Trophoblast cell (in vitro differentiated cells and primary cell): ENCODE results near the gene TNNC2.

Source experiments
- DNase-seq, 2 donors: peaks; one replicate each; pipeline ENCODE4 v3.0.0-alpha.2; 2016
- H2AFZ ChIP-seq: 2 replicates; pipeline ENCODE4 v1.6.1; 2013; ENCODE audit warnings: low read length, moderate library complexity, mild to moderate bottlenecking; ENCODE audit not compliant: insufficient read depth, poor library complexity
- H2AK5ac ChIP-seq: 2 replicates; pipeline ENCODE4 v1.6.1; 2013; ENCODE audit warnings: mild to moderate bottlenecking, low read length
- H2BK120ac ChIP-seq: 2 replicates; pipeline ENCODE4 v1.6.1; 2013; ENCODE audit warnings: low read length, mild to moderate bottlenecking, moderate library complexity; ENCODE audit not compliant: insufficient read depth, poor library complexity
- H2BK12ac ChIP-seq: 2 replicates; pipeline ENCODE4 v1.6.1; 2013; ENCODE audit warnings: mild to moderate bottlenecking, low read length, moderate library complexity
- H2BK5ac ChIP-seq: 2 replicates; pipeline ENCODE4 v1.6.1; 2013; ENCODE audit warnings: low read length, low read depth, moderate library complexity, mild to moderate bottlenecking; ENCODE audit not compliant: poor library complexity
- H3K14ac ChIP-seq: 2 replicates; pipeline ENCODE4 v1.6.1; 2013; ENCODE audit warnings: mild to moderate bottlenecking, low read length
- H3K18ac ChIP-seq: 2 replicates; pipeline ENCODE4 v1.6.1; 2013; ENCODE audit warnings: mild to moderate bottlenecking, low read length
- H3K23ac ChIP-seq: 2 replicates; pipeline ENCODE4 v1.6.1; 2013; ENCODE audit warnings: low read length
- H3K27ac ChIP-seq: 2 replicates; pipeline ENCODE4 v1.5.1; 2013; ENCODE audit warnings: low read depth, mild to moderate bottlenecking, inconsistent platforms, low read length, moderate library complexity
- H3K27me3 ChIP-seq: 2 replicates; pipeline ENCODE4 v1.6.1; 2013; ENCODE audit warnings: inconsistent platforms, mild to moderate bottlenecking, low read length, moderate library complexity; ENCODE audit not compliant: insufficient read depth
- H3K36me3 ChIP-seq, 2 experiments: 1 replicate in 1 of 2; 2 replicates in 1 of 2; pipeline ENCODE4 v1.6.1; 2013; ENCODE audit warnings: low read length in 2 of 2, mild to moderate bottlenecking in 2 of 2, moderate library complexity in 1 of 2; ENCODE audit not compliant: insufficient read depth in 2 of 2, control insufficient read depth in 1 of 2
- H3K4ac ChIP-seq: 2 replicates; pipeline ENCODE4 v1.6.1; 2013; ENCODE audit warnings: low read depth, mild to moderate bottlenecking, low read length, moderate library complexity
- H3K4me1 ChIP-seq, 2 experiments: 1 replicate in 1 of 2; 2 replicates in 1 of 2; pipeline ENCODE4 v1.6.1; 2013; ENCODE audit warnings: low read length in 2 of 2, mild to moderate bottlenecking in 2 of 2, moderate library complexity in 1 of 2; ENCODE audit not compliant: insufficient read depth in 2 of 2, control insufficient read depth in 1 of 2
- H3K4me2 ChIP-seq: 2 replicates; pipeline ENCODE4 v1.6.1; 2013; ENCODE audit warnings: inconsistent platforms, mild to moderate bottlenecking, low read length, moderate library complexity
- H3K4me3 ChIP-seq: 2 replicates; pipeline ENCODE4 v1.5.1; 2013; ENCODE audit warnings: mild to moderate bottlenecking, low read depth, low read length, inconsistent platforms
- H3K79me1 ChIP-seq: one replicate; pipeline ENCODE4 v1.6.1; 2013; ENCODE audit warnings: low read length
- H3K79me2 ChIP-seq: 2 replicates; pipeline ENCODE4 v1.6.1; 2013; ENCODE audit warnings: low read length, mild to moderate bottlenecking; ENCODE audit not compliant: control insufficient read depth, insufficient read depth, poor library complexity
- H3K9ac ChIP-seq: 2 replicates; pipeline ENCODE4 v1.6.1; 2013; ENCODE audit warnings: mild to moderate bottlenecking, low read length
- H3K9me3 ChIP-seq: 2 replicates; pipeline ENCODE4 v1.6.1; 2013; ENCODE audit warnings: low read depth, mild to moderate bottlenecking, control low read depth, inconsistent platforms, low read length; ENCODE audit not compliant: insufficient read depth
- H4K12ac ChIP-seq: 2 replicates; pipeline ENCODE4 v1.6.1; 2013; ENCODE audit warnings: low read depth, mild to moderate bottlenecking, low read length, moderate library complexity
- H4K8ac ChIP-seq: 2 replicates; pipeline ENCODE4 v1.6.1; 2013; ENCODE audit warnings: low read depth, mild to moderate bottlenecking, low read length, moderate library complexity
- H4K91ac ChIP-seq: one replicate; pipeline ENCODE4 v1.6.1; 2013; ENCODE audit warnings: low read depth, mild to moderate bottlenecking, low read length, moderate library complexity
- WGBS: extraction: QIAGEN DNeasy Blood & Tissue Kit; methylation state at CpG from one replicate; pipeline ENCODE4 v1.1.7; 2013; ENCODE audit warnings: missing lambda C conversion rate; ENCODE audit not compliant: insufficient read length, insufficient coverage; ENCODE audit errors: extremely low coverage; 5-methylcytosine and 5-hydroxymethylcytosine counted together

Gene TNNC2

GRCh38 chr20:45819466-45819865 is 7.6 kb downstream of the TNNC2 start:
- Histone ChIP-seq H3K23ac (no peak overlapping the region), H2BK5ac (no peak overlapping the region)

GRCh38 chr20:45818239-45818638 is 8.9 kb downstream of the TNNC2 start:
- H3K18ac ChIP-seq: no peak overlapping the region
- no peak overlapping the region for H2BK5ac ChIP-seq
- H3K23ac ChIP-seq: no peak overlapping the region
- H4K8ac ChIP-seq: no peak overlapping the region
- H2AFZ ChIP-seq: no peak overlapping the region
- no peak overlapping the region for H4K12ac ChIP-seq
- H4K91ac ChIP-seq: no peak overlapping the region
- peaks cover 11 to 22% of the 10 kb centered on the region in 2 experiments for H3K36me3 ChIP-seq
- no peak overlapping the region for H2AK5ac ChIP-seq
- no peak overlapping the region for H2BK120ac ChIP-seq
- DNase-seq: peak in 1 of 2 donors; percentile 62
- H3K9ac ChIP-seq: no peak overlapping the region
- H3K27me3 ChIP-seq: no peaks in the 10 kb centered on the region
- no CpG with 5 or more reads among the region's 3 CpGs for WGBS
- H3K4me2 ChIP-seq: no peak overlapping the region
- no peak overlapping the region for H3K4me3 ChIP-seq
- H3K4me1 ChIP-seq: peaks cover 13 to 29% of the 10 kb centered on the region in 2 experiments
- no peak overlapping the region for H2BK12ac ChIP-seq
- H3K27ac ChIP-seq: no peak overlapping the region
- H3K79me2 ChIP-seq: peaks cover 3% of the 10 kb centered on the region
- H3K14ac ChIP-seq: no peak overlapping the region
- no peak overlapping the region for H3K4ac ChIP-seq
- no peaks in the 10 kb centered on the region for H3K9me3 ChIP-seq
- H3K79me1 ChIP-seq: no peaks in the 10 kb centered on the region

More at GRCh38 chr20:45819466-45819865, 7.6 kb downstream of the TNNC2 start:
- no peak overlapping the region for H3K18ac ChIP-seq
- H3K14ac ChIP-seq: no peak overlapping the region
- no peaks in the 10 kb centered on the region for H3K79me2 ChIP-seq
- peaks cover 11 to 19% of the 10 kb centered on the region in 2 experiments for H3K36me3 ChIP-seq
- H3K4me2 ChIP-seq: no peak overlapping the region
- H3K79me1 ChIP-seq: no peaks in the 10 kb centered on the region
- no peaks in the 10 kb centered on the region for H3K27me3 ChIP-seq
- peak; percentile 58 to 83 for DNase-seq
- H3K4ac ChIP-seq: no peak overlapping the region
- no CpG with 5 or more reads among the region's 4 CpGs for WGBS
- no peak overlapping the region for H2BK120ac ChIP-seq
- no peak overlapping the region for H4K8ac ChIP-seq
- no peak overlapping the region for H2BK12ac ChIP-seq
- H3K4me3 ChIP-seq: no peak overlapping the region
- H3K4me1 ChIP-seq: peaks cover 20 to 28% of the 10 kb centered on the region in 2 experiments
- H3K9ac ChIP-seq: no peak overlapping the region
- no peak overlapping the region for H4K91ac ChIP-seq
- H2AK5ac ChIP-seq: no peak overlapping the region
- no peak overlapping the region for H4K12ac ChIP-seq
- H3K9me3 ChIP-seq: no peaks in the 10 kb centered on the region
- no peak overlapping the region for H3K27ac ChIP-seq
- no peak overlapping the region for H2AFZ ChIP-seq

- H3K79me1 ChIP-seq: peaks cover 5% of the 10 kb centered on the region
- no peak overlapping the region for H3K14ac ChIP-seq
- peaks cover 11 to 22% of the 10 kb centered on the region in 2 experiments for H3K36me3 ChIP-seq
- H3K9ac ChIP-seq: no peak overlapping the region
- peak overlapping the region; percentile 14 for H3K27ac ChIP-seq
- H3K79me2 ChIP-seq: peaks cover 9% of the 10 kb centered on the region
- no peak overlapping the region for H3K4ac ChIP-seq
- no peak overlapping the region for H2BK120ac ChIP-seq
- H4K12ac ChIP-seq: no peak overlapping the region
- H2AFZ ChIP-seq: no peak overlapping the region
- no peak overlapping the region for H3K4me3 ChIP-seq
- H3K9me3 ChIP-seq: no peaks in the 10 kb centered on the region
- H3K27me3 ChIP-seq: no peaks in the 10 kb centered on the region
- H2BK5ac ChIP-seq: no peak overlapping the region
- H2BK12ac ChIP-seq: no peak overlapping the region
- DNase-seq: peak; percentile 66 to 90
- no peak overlapping the region for H4K91ac ChIP-seq
- WGBS: no CpG with 5 or more reads among the region's 9 CpGs
- H4K8ac ChIP-seq: no peak overlapping the region
- no peak overlapping the region for H2AK5ac ChIP-seq
- peaks cover 8 to 22% of the 10 kb centered on the region in 2 experiments for H3K4me1 ChIP-seq
- no peak overlapping the region for H3K18ac ChIP-seq
- H3K4me2 ChIP-seq: no peak overlapping the region
- no peak overlapping the region for H3K23ac ChIP-seq
Observed at GRCh38 chr20:45817376-45818194, 9.5 kb downstream of the TNNC2 start.

GRCh38 chr20:45816951-45817350 is 10.2 kb downstream of the TNNC2 start:
- Histone ChIP-seq H2BK12ac (no peak overlapping the region), H2AFZ (no peak overlapping the region), H2AK5ac (no peak overlapping the region), H3K4me1 (peaks cover 7 to 21% of the 10 kb centered on the region in 2 experiments), H2BK5ac (no peak overlapping the region), H3K4me3 (no peak overlapping the region), H4K12ac (no peak overlapping the region), H3K36me3 (peaks cover 11 to 22% of the 10 kb centered on the region in 2 experiments), H3K79me2 (peaks cover 10% of the 10 kb centered on the region), H3K9ac (no peak overlapping the region), H2BK120ac (no peak overlapping the region), H3K79me1 (peaks cover 6% of the 10 kb centered on the region), H3K4me2 (no peak overlapping the region), H4K91ac (no peak overlapping the region), H3K18ac (no peak overlapping the region), H3K27ac (peak overlapping the region; percentile 14), H3K23ac (no peak overlapping the region), H3K9me3 (no peaks in the 10 kb centered on the region), H3K4ac (no peak overlapping the region), H4K8ac (no peak overlapping the region), H3K14ac (no peak overlapping the region), H3K27me3 (no peaks in the 10 kb centered on the region)
- no CpG with 5 or more reads among the region's 3 CpGs for WGBS
- no peak for DNase-seq
